ENCODE results near the gene ZNF536. TPM values are rescaled to one million over a fixed set of nuclear protein-coding genes. Genes with fewer than 3 reads are reported as not detected.
"Not testable (repeated sequence)": the region's sequence is repeated elsewhere in the genome, so short reads cannot be mapped to it uniquely, and the experiment has no call there.

The ZNF536 gene
- total RNA-seq, 4 donors from 2014 or later, result 30.8 to 48.7 (median 40.8) TPM

DNA sequence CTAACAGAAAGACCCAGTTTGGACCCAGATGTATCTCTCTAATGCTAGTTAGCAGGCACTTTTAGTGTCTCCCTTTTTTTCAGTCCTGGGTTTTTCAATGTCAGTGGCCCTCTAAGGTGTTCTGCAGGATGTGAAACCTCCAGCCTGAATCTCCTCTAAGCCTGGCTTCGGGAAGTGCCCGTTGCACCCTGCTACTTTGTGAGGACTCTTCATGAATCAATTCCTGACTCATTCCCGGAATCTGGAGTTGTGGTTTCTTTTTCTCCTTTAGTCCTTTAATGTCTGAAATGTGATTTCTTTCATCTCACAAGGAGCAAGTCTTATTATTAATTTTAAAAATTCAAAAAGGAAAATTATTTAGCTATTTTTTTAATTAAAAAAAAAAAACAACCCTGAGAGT is 116.0 kb downstream of the ZNF536 start:
- Histone ChIP-seq H3K4me1 (peaks cover 0 to 31% (median 8%) of the 10 kb centered on the region in 4 donors), H3K36me3 (no peaks in the 10 kb centered on the region), H3K9me3 (no peaks in the 10 kb centered on the region), H3K4me3 (no peak overlapping the region), H3K27ac (peak overlapping the region in 2 of 4 donors; percentile 29 to 77), H3K27me3 (no peaks in the 10 kb centered on the region)
- TF ChIP-seq EP300 (IDR thresholded peaks at IDR 0.05) (no peak), POLR2A (IDR thresholded peaks at IDR 0.05) (no peak)
- TF ChIP-seq, protein P1, sequence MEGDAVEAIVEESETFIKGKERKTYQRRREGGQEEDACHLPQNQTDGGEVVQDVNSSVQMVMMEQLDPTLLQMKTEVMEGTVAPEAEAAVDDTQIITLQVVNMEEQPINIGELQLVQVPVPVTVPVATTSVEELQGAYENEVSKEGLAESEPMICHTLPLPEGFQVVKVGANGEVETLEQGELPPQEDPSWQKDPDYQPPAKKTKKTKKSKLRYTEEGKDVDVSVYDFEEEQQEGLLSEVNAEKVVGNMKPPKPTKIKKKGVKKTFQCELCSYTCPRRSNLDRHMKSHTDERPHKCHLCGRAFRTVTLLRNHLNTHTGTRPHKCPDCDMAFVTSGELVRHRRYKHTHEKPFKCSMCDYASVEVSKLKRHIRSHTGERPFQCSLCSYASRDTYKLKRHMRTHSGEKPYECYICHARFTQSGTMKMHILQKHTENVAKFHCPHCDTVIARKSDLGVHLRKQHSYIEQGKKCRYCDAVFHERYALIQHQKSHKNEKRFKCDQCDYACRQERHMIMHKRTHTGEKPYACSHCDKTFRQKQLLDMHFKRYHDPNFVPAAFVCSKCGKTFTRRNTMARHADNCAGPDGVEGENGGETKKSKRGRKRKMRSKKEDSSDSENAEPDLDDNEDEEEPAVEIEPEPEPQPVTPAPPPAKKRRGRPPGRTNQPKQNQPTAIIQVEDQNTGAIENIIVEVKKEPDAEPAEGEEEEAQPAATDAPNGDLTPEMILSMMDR (IDR thresholded peaks at IDR 0.05), result no peak
- WGBS, 2 donors, result 48 to 58% methylated on average over 3 of the region's 3 CpGs
- DNase-seq (ENCODE audit: low spot score in 2 of 2), result no peak

DNA sequence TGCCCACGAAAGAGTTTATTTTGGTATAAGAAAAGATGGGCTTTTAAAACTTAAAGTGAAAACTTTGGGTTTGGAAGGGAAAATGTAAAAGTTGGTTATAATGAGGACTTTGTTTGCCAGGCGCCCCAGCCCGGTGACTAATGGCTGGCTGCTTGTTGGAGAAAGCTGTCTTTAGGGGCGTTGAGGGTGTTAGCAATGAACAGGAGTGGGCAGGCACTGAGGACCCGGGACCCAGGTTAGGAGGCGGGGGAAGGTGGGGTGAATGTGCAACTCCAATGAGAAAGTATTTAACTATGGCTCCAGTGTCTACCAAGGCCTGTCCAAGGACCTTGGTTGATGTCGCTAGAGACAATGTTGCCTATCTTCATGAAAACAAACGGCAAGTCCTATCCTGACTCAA is 118.6 kb downstream of the ZNF536 start:
- WGBS, 2 donors, result 47 to 61% methylated on average over 8 of the region's 8 CpGs
- H3K36me3 ChIP-seq, result no peaks in the 10 kb centered on the region
- H3K4me1 ChIP-seq, result peaks cover 0 to 38% (median 10%) of the 10 kb centered on the region in 4 donors
- H3K4me3 ChIP-seq, result no peak overlapping the region
- H3K27me3 ChIP-seq, result no peaks in the 10 kb centered on the region
- TF ChIP-seq, protein P1 (IDR thresholded peaks at IDR 0.05), result no peak
- TF ChIP-seq EP300 (IDR thresholded peaks at IDR 0.05) (no peak), POLR2A (IDR thresholded peaks at IDR 0.05) (no peak)
- peak overlapping the region in 3 of 4 donors; percentile 12 to 81 (median 80) for H3K27ac ChIP-seq
- H3K9me3 ChIP-seq, result no peaks in the 10 kb centered on the region
- DNase-seq (ENCODE audit: low spot score in 2 of 2), result no peak

DNA sequence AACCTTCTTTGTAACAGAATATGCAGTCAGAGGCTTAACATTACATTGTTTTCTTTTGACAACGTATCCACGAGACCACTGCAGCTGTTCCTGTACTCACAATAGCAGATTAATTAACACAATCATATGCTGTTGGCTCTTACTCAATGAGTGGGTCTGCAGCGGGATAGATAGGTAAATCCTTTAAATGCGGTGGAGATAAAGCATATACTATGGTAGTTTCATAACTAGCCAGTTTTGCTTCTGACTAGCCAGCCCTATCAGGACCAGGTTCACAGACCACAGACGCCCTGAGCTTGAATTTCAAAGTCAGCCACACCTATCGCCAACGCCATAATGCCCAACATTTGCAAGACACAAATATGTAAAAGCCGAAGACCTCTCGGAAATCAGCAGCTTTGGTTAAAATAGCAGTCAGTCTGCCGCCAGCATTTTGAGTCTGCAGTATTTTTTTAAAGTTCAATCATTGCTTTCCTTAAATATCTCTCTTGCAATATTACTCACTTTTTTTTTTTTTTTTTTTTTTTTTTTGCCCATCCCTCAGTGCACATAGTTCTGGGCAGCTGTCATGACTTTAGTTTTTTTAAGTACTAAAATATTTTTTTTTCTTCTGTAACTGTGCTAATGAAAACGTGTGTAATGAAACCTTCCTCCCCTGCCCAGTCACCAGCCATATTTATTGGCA is 120.5 kb downstream of the ZNF536 start:
- Histone ChIP-seq H3K4me1 (peaks cover 0 to 38% (median 10%) of the 10 kb centered on the region in 4 donors), H3K27me3 (no peaks in the 10 kb centered on the region), H3K36me3 (no peaks in the 10 kb centered on the region), H3K4me3 (no peak overlapping the region), H3K9me3 (no peaks in the 10 kb centered on the region), H3K27ac (peak overlapping the region in 2 of 4 donors; percentile 80 to 81)
- DNase-seq (ENCODE audit: low spot score in 2 of 2), result no peak
- no peak for TF ChIP-seq EP300 (IDR thresholded peaks at IDR 0.05)
- TF ChIP-seq, protein P1 (IDR thresholded peaks at IDR 0.05), result no peak
- TF ChIP-seq POLR2A (IDR thresholded peaks at IDR 0.05), result no peak
- WGBS, 2 donors, result 43 to 44% methylated on average over 11 of the region's 11 CpGs

DNA sequence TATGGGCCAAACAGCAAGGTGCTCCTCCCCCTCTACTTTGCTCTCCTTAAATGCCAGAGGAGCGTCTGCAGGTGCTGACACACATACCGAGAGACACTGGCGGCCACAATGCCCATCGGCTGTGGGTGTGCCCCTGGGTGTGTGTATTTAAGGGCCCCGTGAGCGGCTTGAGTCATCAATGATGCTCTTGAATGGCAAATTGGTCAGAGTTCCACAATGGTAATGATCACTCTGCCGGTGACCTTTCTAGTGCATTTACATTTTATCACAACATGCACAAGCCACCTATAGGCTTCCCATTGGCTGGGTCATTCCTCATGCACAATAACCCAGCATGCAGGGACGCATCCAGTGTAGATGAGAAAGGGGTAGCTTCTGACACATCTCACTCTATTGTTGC is 124.8 kb downstream of the ZNF536 start:
- TF ChIP-seq POLR2A (IDR thresholded peaks at IDR 0.05), result no peak
- no peak for TF ChIP-seq EP300 (IDR thresholded peaks at IDR 0.05)
- TF ChIP-seq, protein P1 (IDR thresholded peaks at IDR 0.05), result no peak
- H3K9me3 ChIP-seq, result no peaks in the 10 kb centered on the region
- H3K36me3 ChIP-seq, result no peaks in the 10 kb centered on the region
- H3K4me3 ChIP-seq, result no peak overlapping the region
- whole genome bisulfite sequencing, 2 donors, result 71 to 80% methylated on average over 8 of the region's 8 CpGs
- no peak for DNase-seq (ENCODE audit: low spot score in 2 of 2)
- H3K27ac ChIP-seq, result no peak overlapping the region
- peaks cover 0 to 19% (median 6%) of the 10 kb centered on the region in 4 donors for H3K4me1 ChIP-seq
- no peaks in the 10 kb centered on the region for H3K27me3 ChIP-seq

DNA sequence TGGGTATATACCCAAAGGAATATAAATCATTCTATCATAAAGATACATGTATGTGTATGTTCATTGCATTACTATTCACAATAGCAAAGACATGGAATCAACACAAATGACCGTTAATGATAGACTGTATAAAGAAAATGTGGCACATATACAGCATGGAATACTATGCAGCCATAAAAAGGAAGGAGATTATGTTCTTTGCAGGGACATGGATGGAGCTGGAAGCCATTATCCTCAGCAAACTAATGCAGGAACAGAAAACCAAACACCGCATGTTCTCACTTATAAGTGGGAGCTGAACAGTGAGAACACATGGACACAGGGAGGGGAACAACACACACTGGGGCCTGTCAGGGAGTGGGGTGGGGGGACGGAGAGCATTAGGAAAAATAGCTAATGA is 125.9 kb downstream of the ZNF536 start:
- H3K27me3 ChIP-seq; H3K4me1 ChIP-seq; H3K9me3 ChIP-seq; DNase-seq (ENCODE audit: low spot score in 2 of 2); H3K36me3 ChIP-seq; H3K27ac ChIP-seq; H3K4me3 ChIP-seq: not testable (repeated sequence)
- 91 to 93% methylated on average over 3 of the region's 3 CpGs for WGBS, 2 donors

Data from tibial nerve (tissue), 4 donors.